ENCODE measurements around the gene IFNL1. TPM values are rescaled to one million over a fixed set of nuclear protein-coding genes. Genes with fewer than 3 reads are reported as not detected.

IFNL1 gene
- total and polyA plus RNA-seq, 2 donors (not counting 3 experiments of a cell fraction or from before 2014, with no cell fraction given), result not detected

- Histone ChIP-seq H3K27ac (ENCODE audit: insufficient read depth, low read depth, low read length) (no peak overlapping the region), H3K9ac (replicated peaks; ENCODE audit: extremely low read depth, insufficient read depth, low read length) (no peak overlapping the region)
Observed at GRCh38 chr19:39307822-39308530, 11.8 kb downstream of the IFNL1 start.

More at GRCh38 chr19:39307822-39308530, 11.8 kb downstream of the IFNL1 start:
- H3K9me3 ChIP-seq (replicated peaks; ENCODE audit: control insufficient read depth, insufficient read depth, low read length), result no peaks in the 10 kb centered on the region
- H3K79me2 ChIP-seq (ENCODE audit: control insufficient read depth, insufficient read depth, low read length), result no peaks in the 10 kb centered on the region
- dilution Hi-C loops (cut with MboI; ENCODE audit: extremely low pct_ligation_motif_present, low sequenced_read_pairs) (no loop called here), intact Hi-C loops (cut with micrococcal nuclease) (no loop called here)
- no peak overlapping the region for H3K4me2 ChIP-seq (ENCODE audit: insufficient read depth, low read length)
- H4K20me1 ChIP-seq (replicated peaks; ENCODE audit: control insufficient read depth, extremely low read depth, insufficient read depth, low read length), result no peaks in the 10 kb centered on the region
- no peaks in the 10 kb centered on the region for H3K36me3 ChIP-seq (ENCODE audit: control insufficient read depth in 2 of 2, extremely low read depth in 1 of 2, insufficient read depth in 2 of 2, low read length in 2 of 2)
- ChIA-PET POLR2A (no interaction called here), CTCF (interaction anchor here (0.7 to 1.7 kb wide), 2 partner anchors 186 to 192 kb away, joined by 3 to 5 read pairs; no protein-coding TSS in a partner anchor)
- DNase-seq (ENCODE audit: low read depth, low spot score) (no peak), FAIRE-seq (no peak)
- no peak for TF ChIP-seq POLR2A (IDR thresholded peaks at IDR 0.05; ENCODE audit: low read depth, low read length)
- no peak for TF ChIP-seq MYC (IDR thresholded peaks at IDR 0.05; ENCODE audit: low read depth, low read length)
- TF ChIP-seq FOS (IDR thresholded peaks at IDR 0.05; ENCODE audit: borderline replicate concordance, insufficient read depth, low read length), result no peak
- no peak for TF ChIP-seq POLR2AphosphoS5 (IDR thresholded peaks at IDR 0.05; ENCODE audit: insufficient read depth, low read depth, low read length)
- TF ChIP-seq CTCF (IDR thresholded peaks at IDR 0.05; ENCODE audit: extremely low read depth in 1 of 2, insufficient read depth in 1 of 2, low read depth in 1 of 2, low read length in 2 of 2), result peak in 1 of 2 donors; percentile 24
- TF ChIP-seq JUN (IDR thresholded peaks at IDR 0.05; ENCODE audit: borderline replicate concordance, insufficient read depth, insufficient read length, low read depth), result no peak
- TF ChIP-seq EZH2 (IDR thresholded peaks at IDR 0.05; ENCODE audit: borderline replicate concordance, low read depth, low read length, severe bottlenecking), result peak; percentile 70
- TF ChIP-seq GATA2 (IDR thresholded peaks at IDR 0.05; ENCODE audit: insufficient read depth, insufficient read length, low read depth, low read length), result no peak
- TF ChIP-seq MAX (IDR thresholded peaks at IDR 0.05; ENCODE audit: insufficient read depth, insufficient read length), result no peak
- no peaks in the 10 kb centered on the region for H3K9me1 ChIP-seq (replicated peaks; ENCODE audit: control insufficient read depth, extremely low read depth, insufficient read depth, low read length)
- BruUV-seq (replicated peaks), result no TSS peak
- H3K4me3 ChIP-seq (replicated peaks in 1 of 3; ENCODE audit: insufficient read depth in 1 of 3, low read depth in 1 of 3, low read length in 3 of 3), result no peak overlapping the region
- H3K4me1 ChIP-seq (ENCODE audit: control insufficient read depth, extremely low read depth, insufficient read depth, low read length), result no peaks in the 10 kb centered on the region
- peaks cover 32 to 49% of the 10 kb centered on the region in 2 experiments for H3K27me3 ChIP-seq (ENCODE audit: control insufficient read depth in 2 of 2, insufficient read depth in 2 of 2, low read length in 2 of 2)
- peak overlapping the region; percentile 55 for H2AFZ ChIP-seq (ENCODE audit: low read depth, low read length)

All from endothelial cell of umbilical vein (primary cell).